GM18505 (cell line): ENCODE measurements around the gene GOLGA6B.
"Not testable (repeated sequence)": the region's sequence is repeated elsewhere in the genome, so short reads cannot be mapped to it uniquely, and the experiment has no call there.

ENCODE experiments used
- ATAC-seq: cut with Tn5 transposase; IDR thresholded peaks from one replicate; pipeline ENCODE4 v1.9.1; 2021; ENCODE audit not compliant: unreplicated experiment
- POLR2A ChIP-seq: IDR thresholded peaks from 4 replicates; pipeline ENCODE4 v1.6.1; 2011; ENCODE audit warnings: borderline replicate concordance; ENCODE audit not compliant: insufficient read depth, insufficient read length; ENCODE audit errors: extremely low read depth

The GOLGA6B gene

DNA sequence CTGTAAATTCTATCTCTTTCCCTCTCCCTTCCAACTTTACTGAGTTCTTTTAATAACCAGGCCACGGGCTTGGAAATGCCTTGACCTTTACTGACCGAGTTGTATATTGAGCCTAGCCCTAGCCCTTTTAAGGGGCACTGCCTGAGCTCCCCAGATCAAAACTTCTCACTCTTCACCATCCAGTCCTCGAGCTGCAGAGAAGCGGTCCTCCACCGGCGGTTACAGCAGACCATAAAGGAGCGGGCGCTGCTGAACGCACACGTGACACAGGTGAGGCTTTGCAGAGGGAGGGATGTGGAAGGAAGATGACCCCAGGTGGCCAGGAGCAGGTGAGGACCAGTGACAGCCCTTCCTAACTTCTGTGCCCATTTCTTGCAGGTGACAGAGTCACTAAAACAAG lies 6.6 kb downstream of the GOLGA6B start:
- not testable (repeated sequence) for ATAC-seq

GRCh38 chr15:72663931-72664330 lies 9.4 kb downstream of the GOLGA6B start:
- ATAC-seq, result not testable (repeated sequence)

DNA sequence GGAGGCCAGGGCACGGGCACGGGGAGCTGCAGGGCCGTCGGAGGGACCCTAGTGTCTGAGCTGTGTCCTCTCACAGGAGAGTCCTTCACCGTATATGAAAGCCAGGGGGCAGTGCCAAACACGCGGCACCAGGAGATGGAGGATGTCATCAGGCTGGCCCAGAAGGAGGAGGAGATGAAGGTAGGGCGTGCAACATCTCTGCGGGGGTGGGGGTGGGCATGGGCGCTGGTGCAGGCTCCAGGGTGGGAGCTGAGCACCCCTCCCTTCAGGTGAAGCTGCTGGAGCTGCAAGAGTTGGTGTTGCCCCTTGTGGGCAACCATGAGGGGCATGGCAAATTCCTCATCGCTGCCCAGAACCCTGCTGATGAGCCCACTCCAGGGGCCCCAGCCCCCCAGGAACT lies 11.2 kb downstream of the GOLGA6B start:
- not testable (repeated sequence) for ATAC-seq

GRCh38 chr15:72669803-72670202 lies 15.3 kb downstream of the GOLGA6B start:
- ATAC-seq, result not testable (repeated sequence)

- peak; percentile 77 for ATAC-seq
These were observed 16.3 kb downstream of the GOLGA6B start for GRCh38 chr15:72670656-72671352.

- ATAC-seq, result no peak
- TF ChIP-seq POLR2A, result no peak
These were observed 17.0 kb downstream of the GOLGA6B start for GRCh38 chr15:72671525-72671924.

GRCh38 chr15:72676838-72677237 lies 22.3 kb downstream of the GOLGA6B start:
- no peak for TF ChIP-seq POLR2A
- no peak for ATAC-seq

DNA sequence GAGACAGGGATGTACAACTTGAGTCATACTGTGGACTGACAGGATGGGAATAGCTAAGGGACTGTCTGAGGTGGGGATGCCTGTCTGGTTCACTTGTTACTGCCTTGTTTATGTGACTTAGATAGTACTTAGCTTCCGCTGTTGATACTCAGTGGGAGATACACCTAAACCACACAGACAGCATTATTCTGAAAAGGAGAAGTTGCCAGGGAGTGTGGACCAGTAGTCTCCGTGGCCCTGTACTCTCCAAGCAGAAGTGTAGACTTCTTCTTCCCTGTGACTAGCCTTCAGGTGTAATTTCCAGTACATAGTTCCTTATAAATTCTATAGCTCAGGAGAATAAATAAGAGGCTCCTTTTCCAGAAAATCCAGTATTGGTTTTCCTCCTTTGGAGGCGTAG lies 26.4 kb downstream of the GOLGA6B start:
- ATAC-seq, result no peak
- TF ChIP-seq POLR2A, result no peak

DNA sequence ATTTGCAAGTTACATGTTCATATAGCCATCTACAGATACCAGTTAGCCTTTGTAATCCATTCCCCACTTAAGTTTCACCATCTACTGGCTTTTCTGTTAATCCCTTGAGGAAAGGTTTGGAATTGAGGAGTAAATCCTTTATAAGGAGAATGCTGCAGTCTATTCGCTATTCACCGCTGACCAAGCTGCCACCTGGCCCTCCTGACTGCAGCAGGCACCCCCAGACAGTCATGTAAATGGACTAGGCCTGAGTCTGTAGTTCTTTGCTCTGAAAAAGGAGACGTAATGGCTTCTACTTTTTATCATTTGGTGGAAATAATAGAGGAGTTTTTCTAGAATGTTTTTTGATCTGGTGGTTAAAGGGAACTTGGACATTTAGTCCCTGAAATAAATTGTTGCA lies 28.3 kb downstream of the GOLGA6B start:
- no peak for ATAC-seq
- TF ChIP-seq POLR2A, result no peak

DNA sequence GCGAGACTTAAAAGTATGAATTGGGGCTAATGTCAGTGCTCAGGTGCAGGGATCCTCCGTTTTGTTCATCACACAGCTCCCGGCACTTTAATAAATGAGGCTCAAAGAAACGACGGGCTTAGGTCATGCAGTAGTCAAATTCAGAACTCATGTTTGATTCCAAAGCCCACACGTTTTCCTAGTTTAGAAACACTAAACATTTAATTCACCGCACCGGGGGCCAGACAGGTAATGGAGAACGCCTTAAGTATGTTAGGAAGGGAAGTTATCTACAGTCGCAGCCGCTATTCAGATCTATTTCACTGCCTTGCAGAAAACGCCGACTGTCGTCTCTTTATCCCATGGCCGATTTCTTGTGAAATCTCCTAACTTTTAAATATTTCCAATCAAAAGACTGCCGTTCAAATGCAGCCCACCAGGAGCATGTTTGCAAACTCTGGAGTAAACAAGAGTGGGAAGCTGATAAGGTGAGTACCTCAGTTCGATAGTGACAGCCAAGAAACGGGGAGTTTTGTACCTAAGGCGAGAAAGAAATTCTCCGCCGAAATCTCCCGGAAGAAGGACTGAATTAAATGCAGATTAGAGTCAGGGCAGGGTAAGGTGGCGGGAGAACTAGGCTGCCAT lies 30.9 kb downstream of the GOLGA6B start:
- no peak for TF ChIP-seq POLR2A
- ATAC-seq, result no peak

GRCh38 chr15:72685925-72686794 lies 31.7 kb downstream of the GOLGA6B start, which contains the start of the genes BBS4 and HIGD2B:
TSS of gene BBS4 (plus strand) at chr15:72686207. CDS start at chr15:72686228, 21 bp downstream.
TSS of gene HIGD2B (minus strand) at chr15:72686182. CDS start at chr15:72676374, 9,808 bp downstream.
- peak; percentile 98 for ATAC-seq
- peak; percentile 85 for TF ChIP-seq POLR2A

GRCh38 chr15:72688697-72689096 lies 34.2 kb downstream of the GOLGA6B start:
- TF ChIP-seq POLR2A, result no peak
- no peak for ATAC-seq

DNA sequence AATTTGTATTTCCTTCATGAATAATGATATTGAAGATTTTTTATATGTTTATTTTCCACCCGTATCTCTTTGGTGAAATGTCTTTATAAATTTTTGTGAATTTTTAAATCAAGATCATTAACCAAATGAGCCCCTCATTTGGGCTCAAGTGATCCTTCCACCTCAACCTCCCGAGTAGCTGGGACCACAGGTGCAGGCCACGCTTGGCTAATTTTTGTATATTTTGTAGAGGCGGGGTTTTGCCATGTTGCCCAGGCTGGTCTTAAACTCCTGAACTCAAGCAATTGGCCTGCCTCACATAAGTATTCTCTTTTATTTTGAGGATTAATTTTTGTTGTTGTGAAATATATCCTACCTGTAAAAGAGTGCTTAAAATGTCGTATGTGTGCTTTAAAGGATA lies 36.4 kb downstream of the GOLGA6B start:
- no peak for TF ChIP-seq POLR2A
- no peak for ATAC-seq

DNA sequence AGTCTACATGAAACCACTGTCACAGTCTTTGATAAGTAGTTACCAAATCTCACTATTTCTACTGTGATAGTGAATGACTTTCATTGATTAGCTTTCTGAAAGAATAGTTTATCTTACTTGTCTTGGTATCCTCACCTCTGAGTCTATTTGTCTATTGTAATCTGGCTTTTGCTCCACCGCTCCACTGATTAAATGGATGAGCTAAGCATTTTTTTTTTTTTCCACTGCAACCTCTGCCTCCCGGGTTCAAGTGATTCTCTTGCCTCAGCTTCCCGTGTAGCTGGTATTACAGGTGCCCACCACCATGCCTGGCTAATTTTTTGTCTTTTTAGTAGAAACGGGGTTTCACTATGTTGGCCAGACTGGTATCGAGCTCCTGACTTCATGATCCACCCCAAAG lies 44.4 kb downstream of the GOLGA6B start:
- ATAC-seq, result no peak
- TF ChIP-seq POLR2A, result no peak
